ENCODE data around the gene OR10H4.
"Not testable (repeated sequence)": the region's sequence is repeated elsewhere in the genome, so short reads cannot be mapped to it uniquely, and the experiment has no call there.

OR10H4 gene, protein sequence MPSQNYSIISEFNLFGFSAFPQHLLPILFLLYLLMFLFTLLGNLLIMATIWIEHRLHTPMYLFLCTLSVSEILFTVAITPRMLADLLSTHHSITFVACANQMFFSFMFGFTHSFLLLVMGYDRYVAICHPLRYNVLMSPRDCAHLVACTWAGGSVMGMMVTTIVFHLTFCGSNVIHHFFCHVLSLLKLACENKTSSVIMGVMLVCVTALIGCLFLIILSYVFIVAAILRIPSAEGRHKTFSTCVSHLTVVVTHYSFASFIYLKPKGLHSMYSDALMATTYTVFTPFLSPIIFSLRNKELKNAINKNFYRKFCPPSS

DNA sequence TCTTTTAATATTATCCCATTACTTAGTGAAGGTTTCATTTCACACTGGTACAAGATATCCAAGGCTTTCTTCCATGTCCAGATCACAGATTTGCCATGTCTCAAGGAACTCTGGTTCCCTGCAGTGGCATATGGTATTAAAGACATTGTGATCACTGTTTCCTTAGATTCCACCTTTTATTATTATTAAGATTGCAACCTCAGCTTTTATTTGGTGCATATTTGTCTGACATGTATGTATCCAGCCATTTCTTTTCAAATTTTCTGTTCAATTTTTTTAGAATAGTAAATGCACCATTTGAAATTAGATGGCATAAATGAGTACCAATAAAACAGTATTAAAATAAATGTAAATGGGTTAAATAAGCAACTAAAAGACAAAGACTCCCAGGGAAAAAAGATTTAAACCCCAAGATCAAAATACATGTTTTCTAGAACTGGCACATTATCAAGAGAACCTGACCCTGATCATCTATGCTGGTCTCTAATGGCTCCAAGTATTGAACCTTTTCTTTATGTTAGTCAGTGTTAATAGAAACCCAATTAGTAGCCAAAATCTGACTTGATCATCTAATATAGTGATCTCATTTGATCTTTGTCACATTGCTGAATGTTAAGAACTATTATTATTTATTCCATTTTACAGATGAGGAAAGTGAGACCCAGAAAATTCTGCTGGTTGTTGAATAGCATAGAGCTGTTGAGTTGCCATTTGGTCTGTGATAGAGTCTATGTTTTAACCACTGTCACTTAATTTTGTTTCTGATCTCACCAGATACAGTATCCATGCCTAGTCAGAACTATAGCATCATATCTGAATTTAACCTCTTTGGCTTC is at the start of gene OR10H4:
Gene OR10H4, plus strand, starts transcription at position 786 of the 836 bp plus-strand sequence. Its CDS starts 0 bp downstream, at position 786.
- DNase-seq, result no peak

DNA sequence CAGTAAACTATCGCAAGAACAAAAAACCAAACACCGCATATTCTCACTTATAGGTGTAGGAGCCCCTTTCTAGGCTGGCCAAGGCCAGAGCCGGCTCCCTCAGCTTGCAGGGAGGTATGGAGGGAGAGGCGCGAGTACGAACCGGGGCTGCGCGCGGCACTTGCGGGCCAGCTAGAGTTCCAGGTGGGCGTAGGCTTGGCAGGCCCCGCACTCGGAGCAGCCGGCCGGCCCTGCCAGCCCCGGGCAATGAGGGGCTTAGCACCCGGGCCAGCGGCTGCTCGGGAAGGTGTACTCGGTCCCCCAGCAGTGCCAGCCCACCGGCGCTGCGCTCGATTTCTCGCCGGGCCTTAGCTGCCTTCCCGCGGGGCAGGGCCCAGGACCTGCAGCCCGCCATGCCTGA is 49.2 kb upstream of the OR10H4 start:
- DNase-seq, result not testable (repeated sequence)

DNA sequence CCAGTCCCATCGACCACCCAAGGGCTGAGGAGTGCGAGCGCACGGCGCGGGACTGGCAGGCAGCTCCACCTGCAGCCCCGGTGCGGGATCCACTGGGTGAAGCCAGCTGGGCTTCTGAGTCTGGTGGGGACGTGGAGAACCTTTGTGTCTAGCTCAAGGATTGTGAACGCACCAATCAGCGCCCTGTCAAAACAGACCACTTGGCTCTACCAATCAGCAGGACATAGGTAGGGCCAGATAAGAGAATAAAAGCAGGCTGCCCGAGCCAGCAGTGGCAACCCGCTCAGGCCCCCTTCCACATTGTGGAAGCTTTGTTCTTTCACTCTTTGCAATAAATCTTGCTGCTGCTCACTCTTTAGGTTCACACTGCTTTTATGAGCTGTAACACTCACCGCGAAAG is 48.8 kb upstream of the OR10H4 start:
- not testable (repeated sequence) for DNase-seq

DNA sequence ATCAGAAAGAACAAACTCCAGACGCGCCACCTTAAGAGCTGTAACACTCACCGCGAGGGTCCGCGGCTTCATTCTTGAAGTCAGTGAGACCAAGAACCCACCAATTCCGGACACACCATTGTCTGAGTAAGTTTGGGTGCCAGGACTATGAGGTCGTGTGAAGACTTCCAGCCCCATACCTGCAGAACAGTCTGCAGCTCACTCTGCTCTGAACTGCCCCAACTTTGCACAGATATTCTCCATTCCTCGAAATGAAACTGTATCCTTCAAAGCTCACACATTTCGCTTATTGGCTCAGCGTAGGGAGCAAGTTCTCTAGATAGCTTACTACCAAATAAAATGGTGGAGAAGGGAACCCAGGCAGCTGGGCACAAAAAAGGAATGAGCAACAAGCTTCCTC is 48.3 kb upstream of the OR10H4 start:
- DNase-seq, result no peak

DNA sequence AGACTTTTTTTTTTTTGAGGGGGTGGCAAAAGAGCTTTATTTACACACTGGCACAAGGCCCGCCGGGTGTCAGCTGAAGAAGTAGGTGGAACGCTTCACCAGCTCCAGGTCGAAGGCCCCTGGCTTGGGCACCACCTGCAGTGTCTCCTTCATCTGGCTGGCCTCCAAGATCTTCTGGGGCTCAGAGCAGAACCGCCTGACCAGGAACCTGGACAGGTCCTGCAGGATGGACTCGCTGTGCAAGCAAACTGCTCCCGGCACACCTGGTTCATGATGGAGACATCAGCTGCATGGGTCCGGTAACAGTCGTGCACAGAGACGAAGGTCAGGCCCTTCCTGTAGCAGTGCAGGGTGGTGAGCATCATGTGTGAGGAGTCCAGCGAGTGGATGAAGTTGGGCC is 46.6 kb upstream of the OR10H4 start:
- DNase-seq, result no peak

DNA sequence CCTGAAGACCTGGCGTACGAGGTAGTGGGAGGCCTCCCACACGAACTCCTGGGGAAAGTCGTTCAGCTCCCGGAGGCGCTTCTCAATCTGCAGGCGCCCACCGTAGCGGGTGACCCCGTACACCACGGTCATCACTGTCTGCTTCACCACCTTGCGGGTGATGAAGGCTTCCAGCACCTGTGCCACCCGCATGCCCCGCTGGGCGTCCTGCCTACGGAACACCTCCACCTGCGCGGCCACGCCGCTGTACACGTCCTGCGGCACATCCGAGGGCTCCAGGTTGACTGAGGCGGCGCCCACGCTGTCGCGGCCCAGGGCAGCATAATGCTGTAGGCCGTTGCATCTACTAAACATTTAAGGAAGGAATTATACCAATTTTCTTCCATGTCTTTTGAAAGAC is 45.9 kb upstream of the OR10H4 start:
- not testable (repeated sequence) for DNase-seq

DNA sequence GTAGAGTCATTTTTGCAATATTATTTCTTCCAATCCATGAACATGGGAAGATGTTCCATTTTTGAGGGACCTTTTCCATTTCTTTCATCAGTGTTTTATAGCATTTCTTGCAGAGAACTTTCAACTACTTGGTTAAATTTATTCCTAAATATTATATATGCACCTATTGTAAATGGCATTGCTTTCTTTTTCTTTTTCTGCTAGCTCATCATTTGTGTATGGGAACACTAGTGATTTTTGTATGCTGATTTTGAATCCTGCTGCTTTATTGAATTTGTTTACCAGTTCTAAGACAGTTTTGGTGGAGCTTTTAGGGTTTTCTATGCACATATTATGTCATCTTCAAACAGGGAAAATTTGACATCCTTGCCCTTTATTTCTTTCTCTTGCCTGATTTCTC is 43.8 kb upstream of the OR10H4 start:
- DNase-seq, result no peak

DNA sequence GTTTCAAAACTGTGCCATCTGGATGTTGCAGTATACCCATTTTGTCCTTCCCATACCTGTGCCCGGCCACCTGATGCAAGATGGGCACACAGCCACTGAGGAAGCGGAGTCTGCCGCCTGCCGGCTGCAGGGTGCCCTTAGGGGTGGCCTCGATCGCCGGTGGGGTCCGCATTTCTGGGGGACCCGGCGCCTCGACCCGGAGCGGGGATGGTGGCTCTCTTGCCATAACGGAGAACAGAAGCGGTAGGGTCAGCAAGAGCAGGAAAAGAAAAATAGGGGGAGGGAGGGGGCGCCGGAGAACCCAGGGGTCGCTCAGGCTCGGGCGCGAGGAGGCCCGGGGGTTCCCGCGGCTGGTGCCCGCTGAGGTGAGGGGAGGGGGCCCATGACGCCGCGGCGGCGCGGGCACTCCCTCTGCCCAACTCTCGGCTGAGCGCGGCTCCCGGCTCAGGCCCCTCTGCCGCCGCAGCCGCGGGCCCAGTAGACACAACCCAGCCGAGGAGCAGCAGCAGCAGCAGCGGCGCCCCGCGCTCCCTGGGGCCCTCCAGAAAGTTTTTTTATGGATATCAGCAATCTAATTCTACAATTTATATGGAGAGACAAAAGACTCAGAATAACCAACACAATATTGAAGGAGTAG is 37.1 kb upstream of the OR10H4 start:
- no peak for DNase-seq

DNA sequence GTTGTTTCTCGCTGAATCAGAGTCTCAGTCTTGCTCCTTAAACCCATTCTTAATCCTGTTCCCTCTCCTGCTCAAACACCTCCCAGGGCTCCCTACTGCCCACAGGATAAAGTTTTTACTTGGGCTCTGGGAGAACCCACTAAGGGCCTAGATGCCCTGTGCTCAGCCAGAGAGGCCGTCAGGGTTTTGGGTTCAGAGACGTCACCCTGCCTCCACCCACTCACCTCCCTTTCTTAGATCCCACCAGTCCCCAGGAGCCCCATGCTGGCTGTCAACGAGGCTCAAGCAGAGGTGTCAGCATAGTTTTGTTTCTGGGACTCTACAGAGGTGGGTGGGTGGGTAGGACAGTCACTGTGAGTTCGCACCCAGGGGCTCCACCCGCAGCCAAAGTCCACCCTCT is 35.4 kb upstream of the OR10H4 start:
- no peak for DNase-seq

DNA sequence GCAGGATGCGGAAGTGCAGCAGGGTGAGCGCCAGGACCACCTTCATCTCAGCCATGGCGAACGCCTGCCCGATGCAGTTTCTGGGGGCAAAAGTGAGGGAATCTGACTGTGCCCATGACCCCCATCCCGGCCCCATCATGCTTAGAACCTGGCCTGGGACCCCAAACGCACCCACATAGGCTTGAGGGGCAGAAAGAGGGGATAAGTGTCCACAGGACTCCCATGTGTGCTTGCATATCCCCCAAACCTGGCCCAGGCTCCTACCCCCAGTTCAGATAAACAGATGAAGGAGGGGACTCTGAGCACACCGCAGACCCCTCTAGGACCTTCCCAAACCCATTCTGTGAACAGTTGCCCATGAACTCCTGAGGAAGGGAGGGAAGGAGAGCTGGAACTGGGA is 35.0 kb upstream of the OR10H4 start:
- no peak for DNase-seq

DNA sequence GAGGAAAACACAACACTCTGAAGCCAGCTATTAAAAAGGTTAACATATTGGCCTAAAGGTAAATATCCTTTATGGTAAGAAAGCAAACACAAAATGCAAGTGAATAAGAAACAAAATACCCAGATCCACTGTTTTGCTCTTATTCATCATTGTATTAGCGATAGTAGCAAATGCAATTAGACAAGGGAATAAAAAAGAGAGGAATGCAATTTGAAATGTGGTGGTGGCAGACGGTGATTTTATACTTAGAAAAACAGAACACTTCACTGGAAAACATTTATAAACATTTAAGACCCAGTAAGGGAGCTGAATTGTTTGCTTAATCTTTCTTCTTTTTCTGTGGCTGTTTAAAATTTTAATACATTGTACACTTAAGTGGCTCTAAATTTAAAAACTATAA is 33.7 kb upstream of the OR10H4 start:
- no peak for DNase-seq

DNA sequence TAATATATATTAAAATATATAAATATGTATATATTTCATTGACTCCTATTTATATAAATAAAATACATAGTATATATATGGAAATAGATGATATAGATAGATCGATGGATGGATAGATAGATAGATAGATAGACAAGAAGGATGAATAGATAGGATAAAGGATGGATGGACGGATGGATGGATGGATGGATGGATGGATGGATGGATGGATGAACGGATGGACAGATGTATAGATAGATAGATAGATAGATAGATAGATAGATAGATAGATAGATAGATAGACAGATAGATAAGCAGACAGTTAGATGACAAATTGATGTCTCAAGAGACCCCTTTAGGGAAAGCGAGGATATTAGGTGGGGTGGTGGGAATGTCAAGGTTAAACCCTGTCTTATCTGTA is 29.6 kb upstream of the OR10H4 start:
- DNase-seq, result no peak

DNA sequence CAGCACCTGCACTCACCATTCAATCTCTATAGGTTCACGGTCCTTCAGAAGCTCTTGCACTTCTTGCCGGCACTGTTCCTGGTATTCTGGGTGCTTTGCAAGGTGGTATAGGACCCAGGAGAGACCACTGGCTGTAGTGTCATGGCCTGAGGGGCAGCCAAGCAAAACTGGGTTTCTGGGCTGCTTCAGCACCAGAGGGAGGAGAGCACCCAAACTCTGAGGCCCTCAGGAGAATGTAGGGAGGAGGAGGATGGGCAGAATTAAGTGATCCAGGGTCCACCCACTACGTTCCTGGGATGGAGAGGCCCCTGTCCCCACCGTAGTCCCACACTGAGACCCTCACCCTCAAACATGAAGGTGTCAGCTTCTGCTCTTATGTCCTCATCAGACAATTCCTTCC is 26.8 kb upstream of the OR10H4 start:
- no peak for DNase-seq

DNA sequence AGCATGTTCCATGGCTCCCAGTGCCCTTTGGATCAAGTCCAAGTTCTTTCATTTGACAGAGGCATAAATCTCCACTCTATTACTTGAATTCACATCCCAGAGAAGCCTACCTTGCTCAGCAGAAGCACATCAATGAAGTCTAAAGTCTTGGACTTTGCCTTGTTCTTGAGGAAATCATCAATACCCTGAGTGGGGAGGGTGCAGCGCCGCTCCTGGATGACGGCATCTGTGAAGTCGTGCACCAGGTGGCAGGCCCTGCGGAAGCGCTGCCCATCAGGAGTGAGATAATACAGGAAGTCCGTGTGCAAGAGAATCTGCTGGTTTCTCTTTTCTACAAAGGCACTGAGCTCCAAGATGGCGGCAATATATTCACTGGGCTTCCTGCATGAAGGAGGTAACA is 25.1 kb upstream of the OR10H4 start:
- no peak for DNase-seq

DNA sequence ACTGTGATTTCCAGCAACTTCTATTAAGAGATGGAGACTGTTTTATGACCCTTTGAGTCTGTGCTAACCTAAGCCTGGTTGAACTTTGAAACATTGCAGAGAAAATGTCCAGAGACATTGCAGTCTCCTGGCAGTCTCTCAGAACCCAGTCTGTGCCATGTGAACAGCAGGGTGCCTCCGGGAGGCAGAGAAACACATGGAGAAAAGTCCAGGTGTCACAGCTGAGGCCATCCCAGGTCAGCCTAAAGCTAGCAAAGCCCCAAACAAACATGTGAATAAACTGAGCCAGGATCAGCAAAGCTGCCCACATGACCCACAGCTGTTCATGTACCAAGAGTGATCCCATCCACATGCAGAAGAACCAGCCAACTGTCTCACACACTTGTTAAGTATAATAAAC is 22.3 kb upstream of the OR10H4 start:
- no peak for DNase-seq

DNA sequence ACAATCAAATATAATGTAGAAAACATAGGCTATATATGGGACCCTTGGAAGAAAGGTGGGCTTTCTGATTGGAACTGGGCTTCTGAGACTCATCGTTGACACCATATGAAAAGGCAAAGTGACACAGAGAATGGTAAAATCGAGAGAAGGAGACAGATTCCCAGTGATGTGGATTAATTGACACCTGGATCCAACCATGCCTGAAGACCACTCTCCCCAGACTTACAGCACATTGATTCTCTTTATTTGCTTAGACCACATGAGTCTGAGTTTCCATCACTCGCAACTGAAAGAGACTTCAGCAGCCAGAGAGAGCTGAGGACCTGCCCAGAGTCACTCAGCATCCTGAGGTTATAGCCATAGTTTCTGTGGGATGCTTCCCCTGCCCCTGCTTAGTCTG is 20.5 kb upstream of the OR10H4 start:
- DNase-seq, result no peak

DNA sequence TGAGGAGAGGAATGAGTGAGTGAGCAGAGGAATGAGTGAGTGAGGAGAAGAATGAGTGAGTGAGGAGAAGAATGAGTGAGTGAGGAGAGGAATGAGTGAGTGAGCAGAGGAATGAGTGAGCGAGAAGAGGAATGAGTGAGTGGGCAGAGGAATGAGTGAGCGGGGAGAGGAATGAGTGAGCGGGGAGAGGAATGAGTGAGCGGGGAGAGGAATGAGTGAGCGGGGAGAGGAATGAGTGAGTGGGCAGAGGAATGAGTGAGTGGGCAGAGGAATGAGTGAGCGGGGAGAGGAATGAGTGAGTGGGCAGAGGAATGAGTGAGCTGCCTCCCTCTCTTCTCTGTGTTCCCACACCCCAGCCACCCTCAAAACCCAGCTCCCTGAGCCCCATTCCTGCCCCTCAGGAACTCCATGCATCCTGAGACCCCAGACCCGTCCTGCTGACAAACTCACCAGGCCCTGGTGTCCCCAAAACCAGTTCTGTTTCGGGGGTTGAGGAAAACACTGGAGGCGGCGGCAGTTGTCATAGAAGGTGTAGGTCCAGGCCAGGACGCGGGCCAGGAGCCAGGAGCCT is 15.0 kb upstream of the OR10H4 start:
- not testable (repeated sequence) for DNase-seq

DNA sequence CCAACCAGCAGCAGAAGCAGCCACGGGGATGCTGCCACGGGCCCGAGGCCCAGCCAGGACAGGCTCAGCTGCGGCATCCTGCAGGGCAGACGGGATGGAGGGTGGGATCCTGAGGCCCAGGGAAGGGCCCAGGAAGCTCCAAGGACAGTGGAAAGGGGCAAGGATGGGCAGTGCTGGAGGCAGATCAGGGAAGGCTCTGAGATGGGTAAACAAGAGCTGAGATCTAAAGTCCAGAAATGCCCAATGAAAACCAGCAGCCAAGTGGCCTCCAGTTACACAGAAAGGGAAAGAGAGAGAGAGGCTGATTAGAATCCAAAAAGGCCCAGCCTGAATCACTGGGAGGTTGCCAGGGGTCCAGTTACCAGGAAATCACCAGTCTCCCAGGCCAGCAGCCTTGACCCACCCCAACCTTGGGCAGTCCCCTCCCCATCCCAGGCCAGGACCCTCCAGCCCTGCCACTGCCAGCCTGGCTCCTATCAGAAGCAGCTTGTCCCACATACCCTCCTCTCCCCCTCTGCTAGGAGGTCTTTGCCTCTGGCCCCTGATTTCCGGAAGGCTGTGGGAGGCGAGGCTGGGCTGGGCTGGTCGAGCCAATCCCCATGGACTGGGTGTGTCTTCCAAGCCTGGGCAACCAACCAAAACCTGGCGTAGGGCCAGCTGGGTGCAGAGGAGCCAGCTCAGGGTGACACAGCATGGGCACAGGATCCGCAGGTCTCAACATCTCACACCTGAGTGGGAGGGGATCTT is 14.3 kb upstream of the OR10H4 start, which contains the start of gene CYP4F11:
Gene CYP4F11, minus strand, starts transcription at position 198 of the 747 bp plus-strand sequence. Its CDS starts 121 bp downstream, at position 77.
- DNase-seq, result no peak

DNA sequence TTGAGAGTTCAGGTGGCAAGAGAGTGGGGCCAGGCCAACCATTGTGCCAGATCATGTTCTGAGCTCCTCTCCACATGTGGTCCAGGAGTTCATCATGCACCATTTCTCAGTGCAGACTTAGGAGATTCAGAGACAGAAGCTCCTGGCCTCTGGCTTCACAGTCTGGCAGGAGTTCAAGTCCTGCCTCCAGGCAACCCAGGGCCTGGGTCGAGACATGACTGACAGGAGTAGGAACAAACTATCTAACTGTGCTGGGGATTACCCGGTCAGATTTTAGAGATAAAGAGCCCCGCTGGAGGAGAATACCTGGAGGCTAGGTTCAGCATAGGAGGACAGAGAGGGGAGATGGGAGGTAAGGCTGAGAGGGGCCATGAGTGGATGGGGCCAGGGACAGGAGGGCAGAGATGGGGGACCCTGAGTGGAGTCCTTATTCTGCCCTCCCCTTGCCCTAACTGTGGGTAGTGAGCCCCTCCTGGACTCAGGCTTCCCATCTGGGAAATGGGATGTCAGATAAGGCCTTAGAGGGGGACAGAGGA is 13.6 kb upstream of the OR10H4 start:
- DNase-seq, result no peak

DNA sequence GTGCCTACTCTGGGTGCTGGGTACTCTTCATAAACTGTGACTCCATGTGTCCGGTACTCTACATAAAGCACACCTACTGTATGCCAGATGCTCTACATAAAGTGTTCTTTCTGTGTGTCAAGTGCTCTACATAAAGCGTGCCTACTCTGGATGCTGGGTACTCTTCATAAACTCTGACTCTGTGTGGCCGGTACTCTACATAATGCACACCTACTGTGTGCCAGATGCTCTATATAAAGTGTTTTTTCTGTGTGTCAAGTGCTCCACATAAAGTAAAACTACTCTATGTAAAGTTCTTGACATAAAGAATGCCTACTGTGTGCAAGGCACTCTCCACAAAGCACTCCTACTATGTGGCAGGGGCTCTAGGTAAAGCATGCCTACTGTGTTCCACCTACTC is 12.6 kb upstream of the OR10H4 start:
- no peak for DNase-seq

DNA sequence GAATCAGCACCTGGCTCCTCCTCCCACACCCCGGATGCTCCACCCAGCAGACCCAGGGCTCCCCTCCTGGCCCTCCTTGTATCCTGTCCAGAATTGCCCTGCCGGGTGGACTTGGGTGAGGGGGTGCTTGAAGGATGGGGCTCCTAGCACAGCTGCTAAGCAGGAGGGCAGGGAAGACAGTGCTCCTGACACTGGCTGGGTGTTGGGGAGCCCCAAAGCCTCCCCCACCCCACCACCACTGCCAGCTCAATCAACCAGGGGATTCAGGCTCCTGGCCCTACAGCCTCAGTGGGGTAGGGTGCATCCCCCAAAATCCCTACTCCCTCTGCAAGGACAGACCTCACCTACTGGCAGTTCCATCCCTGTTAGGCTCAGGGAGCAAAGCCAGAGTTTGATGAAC is 11.9 kb upstream of the OR10H4 start:
- DNase-seq, result no peak

DNA sequence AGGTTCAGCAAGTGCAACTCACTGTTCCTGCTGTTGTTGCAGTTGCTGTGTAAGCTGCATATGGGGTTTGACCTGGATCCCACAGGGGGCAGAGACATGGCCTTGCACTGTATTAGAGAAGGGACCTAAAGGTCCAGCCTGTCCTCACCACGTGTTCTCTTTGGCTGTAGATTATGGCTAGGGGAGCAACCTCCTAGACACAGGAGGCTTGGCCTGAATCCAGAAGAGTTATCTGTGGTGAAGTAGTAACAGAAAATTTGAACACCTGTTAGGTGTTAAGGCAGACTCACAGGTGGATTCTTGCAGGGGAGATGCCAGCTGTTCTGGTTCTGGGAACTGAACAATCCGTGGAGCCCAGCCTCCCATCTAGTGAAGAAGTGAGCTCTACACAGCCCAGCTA is 11.0 kb upstream of the OR10H4 start:
- DNase-seq, result no peak
